ENCODE results near the gene CACNB2. TPM values are rescaled to one million over a fixed set of nuclear protein-coding genes. Genes with fewer than 3 reads are reported as not detected.

Gene CACNB2
- total and polyA plus RNA-seq, 9 donors: 1.1 to 2.0 (median 1.4) TPM

GRCh38 chr10:18402853-18403252 is 262.6 kb downstream of the CACNB2 start:
- Histone ChIP-seq H3K4me3 (ENCODE audit: low read length) (no peak overlapping the region), H3K36me3 (ENCODE audit: control insufficient read depth, insufficient read depth, low read length) (no peaks in the 10 kb centered on the region), H3K9me3 (replicated peaks; ENCODE audit: control insufficient read depth, low read depth, low read length) (no peaks in the 10 kb centered on the region), H3K27ac (ENCODE audit: low read length) (no peak overlapping the region), H3K4me1 (ENCODE audit: control insufficient read depth, insufficient read depth, low read length) (peaks cover 4% of the 10 kb centered on the region), H3K27me3 (ENCODE audit: control insufficient read depth, insufficient read depth, low read length) (peaks cover 3% of the 10 kb centered on the region)
- no peak for DNase-seq
- 100% methylated on average over 2 of the region's 3 CpGs for WGBS (ENCODE audit: insufficient coverage)

- Histone ChIP-seq H3K9me3 (replicated peaks; ENCODE audit: control insufficient read depth, low read depth, low read length) (no peaks in the 10 kb centered on the region), H3K27ac (ENCODE audit: low read length) (no peak overlapping the region), H3K4me3 (ENCODE audit: low read length) (no peak overlapping the region), H3K27me3 (ENCODE audit: control insufficient read depth, insufficient read depth, low read length) (peaks cover 3% of the 10 kb centered on the region), H3K36me3 (ENCODE audit: control insufficient read depth, insufficient read depth, low read length) (no peaks in the 10 kb centered on the region), H3K4me1 (ENCODE audit: control insufficient read depth, insufficient read depth, low read length) (peaks cover 4% of the 10 kb centered on the region)
- no peak for DNase-seq
- no CpG with 5 or more reads among the region's 5 CpGs for WGBS (ENCODE audit: insufficient coverage)
Observed at GRCh38 chr10:18404530-18404929, 264.3 kb downstream of the CACNB2 start.

- no peak overlapping the region for H3K27ac ChIP-seq (ENCODE audit: low read length)
- no peaks in the 10 kb centered on the region for H3K9me3 ChIP-seq (replicated peaks; ENCODE audit: control insufficient read depth, low read depth, low read length)
- no peaks in the 10 kb centered on the region for H3K27me3 ChIP-seq (ENCODE audit: control insufficient read depth, insufficient read depth, low read length)
- H3K4me3 ChIP-seq (ENCODE audit: low read length): no peak overlapping the region
- no peaks in the 10 kb centered on the region for H3K36me3 ChIP-seq (ENCODE audit: control insufficient read depth, insufficient read depth, low read length)
- no peaks in the 10 kb centered on the region for H3K4me1 ChIP-seq (ENCODE audit: control insufficient read depth, insufficient read depth, low read length)
- DNase-seq: no peak
- WGBS (ENCODE audit: insufficient coverage): 93% methylated on average over 4 of the region's 4 CpGs
Observed at GRCh38 chr10:18406136-18406535, 265.9 kb downstream of the CACNB2 start.

GRCh38 chr10:18409599-18410397 is 269.6 kb downstream of the CACNB2 start:
- no peak overlapping the region for H3K4me3 ChIP-seq (ENCODE audit: low read length)
- DNase-seq: no peak
- no peaks in the 10 kb centered on the region for H3K9me3 ChIP-seq (replicated peaks; ENCODE audit: control insufficient read depth, low read depth, low read length)
- no peaks in the 10 kb centered on the region for H3K27me3 ChIP-seq (ENCODE audit: control insufficient read depth, insufficient read depth, low read length)
- no peaks in the 10 kb centered on the region for H3K4me1 ChIP-seq (ENCODE audit: control insufficient read depth, insufficient read depth, low read length)
- no peaks in the 10 kb centered on the region for H3K36me3 ChIP-seq (ENCODE audit: control insufficient read depth, insufficient read depth, low read length)
- WGBS (ENCODE audit: insufficient coverage): no CpG with 5 or more reads among the region's 4 CpGs
- no peak overlapping the region for H3K27ac ChIP-seq (ENCODE audit: low read length)

GRCh38 chr10:18414061-18414460 is 273.8 kb downstream of the CACNB2 start:
- Histone ChIP-seq H3K4me3 (ENCODE audit: low read length) (no peak overlapping the region), H3K9me3 (replicated peaks; ENCODE audit: control insufficient read depth, low read depth, low read length) (no peaks in the 10 kb centered on the region), H3K36me3 (ENCODE audit: control insufficient read depth, insufficient read depth, low read length) (no peaks in the 10 kb centered on the region), H3K27ac (ENCODE audit: low read length) (no peak overlapping the region), H3K27me3 (ENCODE audit: control insufficient read depth, insufficient read depth, low read length) (no peaks in the 10 kb centered on the region), H3K4me1 (ENCODE audit: control insufficient read depth, insufficient read depth, low read length) (no peaks in the 10 kb centered on the region)
- WGBS (ENCODE audit: insufficient coverage): 90% methylated on average over 1 of the region's 2 CpGs
- DNase-seq: no peak

- Histone ChIP-seq H3K9me3 (replicated peaks; ENCODE audit: control insufficient read depth, low read depth, low read length) (no peaks in the 10 kb centered on the region), H3K4me1 (ENCODE audit: control insufficient read depth, insufficient read depth, low read length) (no peaks in the 10 kb centered on the region), H3K27me3 (ENCODE audit: control insufficient read depth, insufficient read depth, low read length) (no peaks in the 10 kb centered on the region), H3K36me3 (ENCODE audit: control insufficient read depth, insufficient read depth, low read length) (no peaks in the 10 kb centered on the region), H3K4me3 (ENCODE audit: low read length) (no peak overlapping the region), H3K27ac (ENCODE audit: low read length) (no peak overlapping the region)
- WGBS (ENCODE audit: insufficient coverage): 100% methylated on average over 1 of the region's 15 CpGs
- no peak for DNase-seq
Observed at GRCh38 chr10:18417950-18418527, 277.8 kb downstream of the CACNB2 start.

GRCh38 chr10:18418541-18419215 is 278.5 kb downstream of the CACNB2 start:
- no peak overlapping the region for H3K4me3 ChIP-seq (ENCODE audit: low read length)
- H3K36me3 ChIP-seq (ENCODE audit: control insufficient read depth, insufficient read depth, low read length): no peaks in the 10 kb centered on the region
- 89% methylated on average over 4 of the region's 9 CpGs for WGBS (ENCODE audit: insufficient coverage)
- H3K4me1 ChIP-seq (ENCODE audit: control insufficient read depth, insufficient read depth, low read length): no peaks in the 10 kb centered on the region
- H3K9me3 ChIP-seq (replicated peaks; ENCODE audit: control insufficient read depth, low read depth, low read length): no peaks in the 10 kb centered on the region
- H3K27ac ChIP-seq (ENCODE audit: low read length): no peak overlapping the region
- no peaks in the 10 kb centered on the region for H3K27me3 ChIP-seq (ENCODE audit: control insufficient read depth, insufficient read depth, low read length)
- peak; percentile 32 for DNase-seq

- DNase-seq: no peak
- Histone ChIP-seq H3K4me3 (ENCODE audit: low read length) (no peak overlapping the region), H3K36me3 (ENCODE audit: control insufficient read depth, insufficient read depth, low read length) (no peaks in the 10 kb centered on the region), H3K4me1 (ENCODE audit: control insufficient read depth, insufficient read depth, low read length) (no peaks in the 10 kb centered on the region), H3K9me3 (replicated peaks; ENCODE audit: control insufficient read depth, low read depth, low read length) (no peaks in the 10 kb centered on the region), H3K27me3 (ENCODE audit: control insufficient read depth, insufficient read depth, low read length) (no peaks in the 10 kb centered on the region), H3K27ac (ENCODE audit: low read length) (no peak overlapping the region)
- no CpG with 5 or more reads among the region's 2 CpGs for WGBS (ENCODE audit: insufficient coverage)
Observed at GRCh38 chr10:18419945-18420344, 279.7 kb downstream of the CACNB2 start.

- DNase-seq: no peak
- WGBS (ENCODE audit: insufficient coverage): 60% methylated on average over 1 of the region's 7 CpGs
- no peaks in the 10 kb centered on the region for H3K27me3 ChIP-seq (ENCODE audit: control insufficient read depth, insufficient read depth, low read length)
- no peak overlapping the region for H3K4me3 ChIP-seq (ENCODE audit: low read length)
- no peaks in the 10 kb centered on the region for H3K9me3 ChIP-seq (replicated peaks; ENCODE audit: control insufficient read depth, low read depth, low read length)
- no peak overlapping the region for H3K27ac ChIP-seq (ENCODE audit: low read length)
- no peaks in the 10 kb centered on the region for H3K36me3 ChIP-seq (ENCODE audit: control insufficient read depth, insufficient read depth, low read length)
- H3K4me1 ChIP-seq (ENCODE audit: control insufficient read depth, insufficient read depth, low read length): no peaks in the 10 kb centered on the region
Observed at GRCh38 chr10:18421726-18422293, 281.6 kb downstream of the CACNB2 start.

GRCh38 chr10:18423058-18423637 is 282.9 kb downstream of the CACNB2 start:
- 20% methylated on average over 2 of the region's 4 CpGs for WGBS (ENCODE audit: insufficient coverage)
- Histone ChIP-seq H3K9me3 (replicated peaks; ENCODE audit: control insufficient read depth, low read depth, low read length) (no peaks in the 10 kb centered on the region), H3K27ac (ENCODE audit: low read length) (no peak overlapping the region), H3K4me3 (ENCODE audit: low read length) (no peak overlapping the region), H3K36me3 (ENCODE audit: control insufficient read depth, insufficient read depth, low read length) (no peaks in the 10 kb centered on the region), H3K4me1 (ENCODE audit: control insufficient read depth, insufficient read depth, low read length) (no peaks in the 10 kb centered on the region), H3K27me3 (ENCODE audit: control insufficient read depth, insufficient read depth, low read length) (no peaks in the 10 kb centered on the region)
- no peak for DNase-seq
